Activated naive CD8-positive, alpha-beta T cell treated with anti-CD3 and anti-CD28 coated beads for 36 hours (primary cell): ENCODE results near the gene TUBB2A. TPM values are rescaled to one million over a fixed set of nuclear protein-coding genes. Genes with fewer than 3 reads are reported as not detected.

Experiments
- DNase-seq: peaks from one replicate; pipeline ENCODE4 v3.0.0; 2021
- H3K27ac Mint-ChIP-seq: one replicate; pipeline ENCODE4 v1.8.0; 2022; ENCODE audit warnings: mild to moderate bottlenecking, moderate library complexity, mixed read lengths
- H3K27me3 Mint-ChIP-seq: one replicate; pipeline ENCODE4 v1.8.0; 2022; ENCODE audit warnings: mild to moderate bottlenecking, mixed read lengths
- H3K36me3 Mint-ChIP-seq: one replicate; pipeline ENCODE4 v1.8.0; 2021; ENCODE audit warnings: mild to moderate bottlenecking, mixed read lengths
- H3K4me1 Mint-ChIP-seq: one replicate; pipeline ENCODE4 v1.8.0; 2021; ENCODE audit warnings: mixed read lengths
- H3K4me3 Mint-ChIP-seq: one replicate; pipeline ENCODE4 v1.8.0; 2022; ENCODE audit warnings: mild to moderate bottlenecking, moderate library complexity, mixed read lengths
- H3K9me3 Mint-ChIP-seq: one replicate; pipeline ENCODE4 v1.8.0; 2022; ENCODE audit warnings: mixed read lengths
- total RNA-seq, 2 experiments: library from RNA; stranded (reverse); gene quantifications; one replicate each; pipeline ENCODE4 v1.2.3, GENCODE V29; 2021

The TUBB2A gene
- total RNA-seq, 2 experiments from 2014 or later, result 1.8 to 2.0 TPM

- Mint-ChIP-seq H3K4me1 (peaks cover 12% of the 10 kb centered on the region), H3K36me3 (no peaks in the 10 kb centered on the region), H3K9me3 (no peaks in the 10 kb centered on the region), H3K27ac (no peak overlapping the region), H3K4me3 (no peak overlapping the region), H3K27me3 (no peaks in the 10 kb centered on the region)
- DNase-seq, result no peak
Observed at GRCh38 chr6:3125815-3126214, 31.5 kb downstream of the TUBB2A start.

GRCh38 chr6:3124667-3125066 is 32.7 kb downstream of the TUBB2A start:
- no peak overlapping the region for H3K4me3 Mint-ChIP-seq
- no peaks in the 10 kb centered on the region for H3K36me3 Mint-ChIP-seq
- no peaks in the 10 kb centered on the region for H3K27me3 Mint-ChIP-seq
- no peak for DNase-seq
- no peak overlapping the region for H3K27ac Mint-ChIP-seq
- H3K4me1 Mint-ChIP-seq, result peaks cover 18% of the 10 kb centered on the region
- no peaks in the 10 kb centered on the region for H3K9me3 Mint-ChIP-seq

- H3K4me3 Mint-ChIP-seq, result no peak overlapping the region
- H3K9me3 Mint-ChIP-seq, result no peaks in the 10 kb centered on the region
- H3K27ac Mint-ChIP-seq, result no peak overlapping the region
- no peaks in the 10 kb centered on the region for H3K36me3 Mint-ChIP-seq
- peaks cover 26% of the 10 kb centered on the region for H3K4me1 Mint-ChIP-seq
- DNase-seq, result no peak
- no peaks in the 10 kb centered on the region for H3K27me3 Mint-ChIP-seq
Observed at GRCh38 chr6:3122823-3123182, 34.5 kb downstream of the TUBB2A start.

- Mint-ChIP-seq H3K4me3 (no peak overlapping the region), H3K9me3 (no peaks in the 10 kb centered on the region), H3K27ac (no peak overlapping the region), H3K4me1 (peaks cover 30% of the 10 kb centered on the region), H3K27me3 (no peaks in the 10 kb centered on the region), H3K36me3 (no peaks in the 10 kb centered on the region)
- DNase-seq, result no peak
Observed at GRCh38 chr6:3120765-3121089, 36.6 kb downstream of the TUBB2A start.

GRCh38 chr6:3119040-3119723 is 38.2 kb downstream of the TUBB2A start:
- Mint-ChIP-seq H3K4me3 (peak overlapping the region; percentile 85), H3K27me3 (no peaks in the 10 kb centered on the region), H3K27ac (peak overlapping the region; percentile 72), H3K9me3 (no peaks in the 10 kb centered on the region), H3K4me1 (peaks cover 34% of the 10 kb centered on the region), H3K36me3 (no peaks in the 10 kb centered on the region)
- DNase-seq, result no peak

GRCh38 chr6:3118353-3119039 is 38.8 kb downstream of the TUBB2A start, which contains the start of gene BPHL:
BPHL (plus strand) TSS chr6:3118711; CDS start chr6:3118741, 30 bp downstream.
- H3K4me3 Mint-ChIP-seq, result peak within 1 kb of the TSS; percentile 85

DNA sequence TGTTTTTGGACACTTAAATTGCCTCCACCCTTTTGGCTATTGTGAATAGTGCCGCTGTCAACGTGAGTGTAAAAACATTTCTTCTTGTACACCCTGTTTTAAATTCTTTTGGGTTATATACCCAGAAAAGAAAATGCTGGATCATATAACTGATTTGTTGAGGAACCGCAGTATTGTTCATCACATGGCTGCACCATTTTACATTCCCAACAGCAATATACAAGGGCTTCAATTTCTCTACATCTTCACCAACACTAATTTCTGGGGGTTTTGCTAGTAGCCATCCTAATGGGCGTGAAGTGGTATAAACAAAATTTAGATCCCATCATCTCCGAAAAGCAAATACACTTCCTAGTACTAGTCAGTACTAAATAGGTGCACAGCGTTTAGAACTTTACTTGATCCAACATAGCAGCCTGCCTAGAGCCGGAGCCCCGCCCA is 39.4 kb downstream of the TUBB2A start:
- no peaks in the 10 kb centered on the region for H3K9me3 Mint-ChIP-seq
- H3K36me3 Mint-ChIP-seq, result peaks cover under 1% of the 10 kb centered on the region
- H3K27ac Mint-ChIP-seq, result peak overlapping the region; percentile 77
- no peaks in the 10 kb centered on the region for H3K27me3 Mint-ChIP-seq
- no peak for DNase-seq
- H3K4me1 Mint-ChIP-seq, result peaks cover 25% of the 10 kb centered on the region
- peak overlapping the region; percentile 85 for H3K4me3 Mint-ChIP-seq

More at GRCh38 chr6:3118353-3119039, 38.8 kb downstream of the TUBB2A start, which contains the start of gene BPHL:
- H3K9me3 Mint-ChIP-seq, result no peaks in the 10 kb centered on the region
- no peaks in the 10 kb centered on the region for H3K27me3 Mint-ChIP-seq
- H3K36me3 Mint-ChIP-seq, result no peaks in the 10 kb centered on the region
- H3K27ac Mint-ChIP-seq, result peak within 1 kb of the TSS; percentile 77
- H3K4me1 Mint-ChIP-seq, result peaks cover 28% of the 10 kb centered on the region
- peak; percentile 100 for DNase-seq

GRCh38 chr6:3114377-3114776 is 43.0 kb downstream of the TUBB2A start:
- no peak for DNase-seq
- H3K4me3 Mint-ChIP-seq, result no peak overlapping the region
- H3K36me3 Mint-ChIP-seq, result peaks cover 2% of the 10 kb centered on the region
- no peak overlapping the region for H3K27ac Mint-ChIP-seq
- peaks cover 16% of the 10 kb centered on the region for H3K4me1 Mint-ChIP-seq
- no peaks in the 10 kb centered on the region for H3K27me3 Mint-ChIP-seq
- H3K9me3 Mint-ChIP-seq, result no peaks in the 10 kb centered on the region

- H3K27me3 Mint-ChIP-seq, result no peaks in the 10 kb centered on the region
Observed at GRCh38 chr6:3109761-3110160, 47.6 kb downstream of the TUBB2A start.

GRCh38 chr6:3108746-3109414 is 48.5 kb downstream of the TUBB2A start:
- no peak overlapping the region for H3K27ac Mint-ChIP-seq
- no peaks in the 10 kb centered on the region for H3K4me1 Mint-ChIP-seq
- no peak overlapping the region for H3K4me3 Mint-ChIP-seq
- no peaks in the 10 kb centered on the region for H3K27me3 Mint-ChIP-seq
- peaks cover 15% of the 10 kb centered on the region for H3K36me3 Mint-ChIP-seq
- H3K9me3 Mint-ChIP-seq, result no peaks in the 10 kb centered on the region
- DNase-seq, result no peak

More at GRCh38 chr6:3109761-3110160, 47.6 kb downstream of the TUBB2A start:
- Mint-ChIP-seq H3K27ac (no peak overlapping the region), H3K4me3 (no peak overlapping the region), H3K9me3 (no peaks in the 10 kb centered on the region), H3K4me1 (peaks cover 5% of the 10 kb centered on the region), H3K36me3 (peaks cover 13% of the 10 kb centered on the region)
- DNase-seq, result no peak

Other genes starting within 250 kb of the TUBB2A start
- 10 to 100 TPM; 54.9 to 56.0 TPM for gene SERPINB6, start 186.0 kb downstream of the TUBB2A start, total RNA-seq
- gene NQO2, start 157.7 kb downstream of the TUBB2A start, total RNA-seq, result 10 to 100 TPM; 12.8 to 13.7 TPM
- 10 to 100 TPM; 13.8 to 15.5 TPM for gene RIPK1, start 89.0 kb downstream of the TUBB2A start, total RNA-seq
- 10 to 100 TPM in 1 of 2 experiments, 1 to 10 TPM in 1; 9.3 to 11.2 TPM for gene BPHL, start 38.8 kb downstream of the TUBB2A start, total RNA-seq
- gene TUBB2B, start 70.1 kb upstream of the TUBB2A start, total RNA-seq, result under 1 TPM; 0.25 to 0.28 TPM
- 10 to 100 TPM; 36.4 to 38.1 TPM for gene PSMG4, start 101.4 kb upstream of the TUBB2A start, total RNA-seq